ENCODE data around the gene C9orf85.

The C9orf85 gene

GRCh38 chr9:71980266-71981190, 69.1 kb downstream of the C9orf85 start:
- no peak overlapping the region for H3K4me3 ChIP-seq (replicated peaks; ENCODE audit: insufficient read depth, low read length)
- no peak overlapping the region for H3K27ac ChIP-seq (replicated peaks)
- no peaks in the 10 kb centered on the region for H3K27me3 ChIP-seq (ENCODE audit: insufficient read depth, poor library complexity, severe bottlenecking)
- TF ChIP-seq SPI1 (IDR thresholded peaks at IDR 0.05; ENCODE audit: borderline replicate concordance, low read depth) (no peak), CTCF (IDR thresholded peaks at IDR 0.05; ENCODE audit: insufficient read depth, low read length) (no peak), POLR2AphosphoS5 (IDR thresholded peaks at IDR 0.05; ENCODE audit: low read depth) (no peak), REST (IDR thresholded peaks at IDR 0.05; ENCODE audit: insufficient replicate concordance, low read depth) (no peak), GABPA (IDR thresholded peaks at IDR 0.05; ENCODE audit: low read depth) (no peak)
- no peak for DNase-seq (ENCODE audit: low read depth in 1 of 2, low spot score in 1 of 2)

DNA sequence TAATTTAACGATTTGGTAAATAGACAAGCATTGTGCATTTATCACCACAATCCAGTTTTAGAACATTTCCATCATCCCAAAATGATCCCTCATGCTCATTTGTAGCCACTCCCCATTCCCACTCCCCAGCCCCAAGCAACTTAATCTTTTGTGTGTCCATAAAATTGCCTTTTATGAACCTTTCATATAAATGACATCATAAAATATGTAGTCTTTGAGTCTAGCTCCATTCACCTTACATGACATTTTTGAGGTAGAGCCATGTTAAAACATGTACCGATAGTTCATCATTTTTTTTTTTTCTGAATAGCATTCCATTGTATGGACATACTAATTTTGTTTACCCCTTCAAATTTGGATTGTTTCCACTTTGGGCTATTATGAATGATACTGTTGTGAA, 70.5 kb downstream of the C9orf85 start:
- TF ChIP-seq SPI1 (IDR thresholded peaks at IDR 0.05; ENCODE audit: borderline replicate concordance, low read depth) = no peak
- TF ChIP-seq GABPA (IDR thresholded peaks at IDR 0.05; ENCODE audit: low read depth) = no peak
- TF ChIP-seq REST (IDR thresholded peaks at IDR 0.05; ENCODE audit: insufficient replicate concordance, low read depth) = no peak
- no peak for TF ChIP-seq POLR2AphosphoS5 (IDR thresholded peaks at IDR 0.05; ENCODE audit: low read depth)
- TF ChIP-seq CTCF (IDR thresholded peaks at IDR 0.05; ENCODE audit: insufficient read depth, low read length) = no peak
- DNase-seq (ENCODE audit: low read depth in 1 of 2, low spot score in 1 of 2) = no peak
- no peak overlapping the region for H3K4me3 ChIP-seq (replicated peaks; ENCODE audit: insufficient read depth, low read length)

DNA sequence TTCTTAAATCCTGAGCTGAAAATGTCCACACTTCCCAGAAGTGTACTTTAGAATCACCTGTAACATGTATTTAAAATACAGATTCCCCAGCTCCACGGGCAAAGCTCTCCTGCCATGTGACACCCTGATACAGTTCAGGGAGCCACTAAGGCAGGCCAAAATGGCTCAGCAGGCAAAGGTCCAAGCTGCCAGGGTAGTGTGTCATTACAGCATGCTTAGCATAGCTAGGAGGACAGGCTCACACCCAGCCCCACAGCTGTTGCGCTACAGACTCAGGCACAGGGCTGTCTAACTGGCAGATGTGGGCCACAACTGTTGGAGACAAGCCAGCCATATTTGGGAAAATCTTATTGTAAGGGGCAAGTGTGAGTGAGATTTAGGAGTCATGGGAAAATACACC, 73.0 kb downstream of the C9orf85 start:
- H3K27me3 ChIP-seq (ENCODE audit: insufficient read depth, poor library complexity, severe bottlenecking) = no peaks in the 10 kb centered on the region
- no peak overlapping the region for H3K4me3 ChIP-seq (replicated peaks; ENCODE audit: insufficient read depth, low read length)
- TF ChIP-seq SPI1 (IDR thresholded peaks at IDR 0.05; ENCODE audit: borderline replicate concordance, low read depth) (no peak), POLR2AphosphoS5 (IDR thresholded peaks at IDR 0.05; ENCODE audit: low read depth) (no peak), CTCF (IDR thresholded peaks at IDR 0.05; ENCODE audit: insufficient read depth, low read length) (no peak), REST (IDR thresholded peaks at IDR 0.05; ENCODE audit: insufficient replicate concordance, low read depth) (no peak), GABPA (IDR thresholded peaks at IDR 0.05; ENCODE audit: low read depth) (no peak)
- no peak for DNase-seq (ENCODE audit: low read depth in 1 of 2, low spot score in 1 of 2)
- no peak overlapping the region for H3K27ac ChIP-seq (replicated peaks)

More for the DNA sequence above, 70.5 kb downstream of the C9orf85 start:
- Histone ChIP-seq H3K27me3 (ENCODE audit: insufficient read depth, poor library complexity, severe bottlenecking) (no peaks in the 10 kb centered on the region), H3K27ac (replicated peaks) (no peak overlapping the region)

Data from HL-60 (cell line).